Esophagus (tissue), 2 donors: ENCODE data around the gene SLX4. TPM values are rescaled to one million over a fixed set of nuclear protein-coding genes. Genes with fewer than 3 reads are reported as not detected.
"Not testable (repeated sequence)": the region's sequence is repeated elsewhere in the genome, so short reads cannot be mapped to it uniquely, and the experiment has no call there.

Experiments
- H3K27ac ChIP-seq, 2 donors: one replicate each; pipeline ENCODE4 v1.5.1; 2013; ENCODE audit warnings: low read depth in 2 of 2, mild to moderate bottlenecking in 2 of 2, inconsistent platforms in 1 of 2, low read length in 1 of 2, moderate library complexity in 1 of 2
- H3K27me3 ChIP-seq, 2 donors: one replicate each; pipeline ENCODE4 v1.6.1; 2013; ENCODE audit warnings: low read length in 2 of 2, control low read depth in 1 of 2, mild to moderate bottlenecking in 1 of 2; ENCODE audit not compliant: insufficient read depth in 2 of 2, control insufficient read depth in 1 of 2
- H3K36me3 ChIP-seq, 2 donors: one replicate each; pipeline ENCODE4 v1.6.1; 2013; ENCODE audit warnings: low read length in 1 of 2; ENCODE audit not compliant: control insufficient read depth in 2 of 2, insufficient read depth in 2 of 2
- H3K4me1 ChIP-seq, 2 donors: one replicate each; pipeline ENCODE4 v1.6.1; 2013; ENCODE audit warnings: low read length in 1 of 2; ENCODE audit not compliant: control insufficient read depth in 2 of 2, insufficient read depth in 2 of 2
- H3K4me3 ChIP-seq, 2 donors: one replicate each; pipeline ENCODE4 v1.5.1; 2013; ENCODE audit warnings: low read length in 2 of 2, mild to moderate bottlenecking in 2 of 2, low read depth in 1 of 2, moderate library complexity in 1 of 2
- H3K9me3 ChIP-seq, 2 donors: one replicate each; pipeline ENCODE4 v1.6.1; 2013; ENCODE audit warnings: mild to moderate bottlenecking in 2 of 2, low read depth in 1 of 2, low read length in 1 of 2, moderate library complexity in 1 of 2; ENCODE audit not compliant: control insufficient read depth in 2 of 2, insufficient read depth in 1 of 2
- WGBS, 2 donors: extraction: QIAGEN DNeasy Blood & Tissue Kit; methylation state at CpG; one replicate each; pipeline ENCODE4 v1.1.7; 2013; 5-methylcytosine and 5-hydroxymethylcytosine counted together
- polyA plus RNA-seq, 2 donors: library from polyadenylated mRNA; stranded (reverse); fragments of 200-250 nt; gene quantifications; one replicate each; pipeline ENCODE4 v1.2.3, GENCODE V29; 2013
- donor health status: healthy with polysubstance abuse.
- donor health status: Bipolar disorder and iron deficiency.

The SLX4 gene
- polyA plus RNA-seq, 2 donors = 1.6 to 3.5 TPM

GRCh38 chr16:3612510-3613466, 1.4 kb upstream of the SLX4 start:
- Histone ChIP-seq H3K4me1 (no peaks in the 10 kb centered on the region), H3K4me3 (peak overlapping the region; percentile 81 to 92), H3K27ac (no peak overlapping the region), H3K27me3 (no peaks in the 10 kb centered on the region), H3K9me3 (no peaks in the 10 kb centered on the region), H3K36me3 (peaks cover 2% of the 10 kb centered on the region in 2 donors)
- WGBS, 2 donors = 77 to 79% methylated on average over 34 of the region's 34 CpGs

GRCh38 chr16:3610698-3611145, 684 bp downstream of the SLX4 start:
- WGBS, 2 donors = 3 to 4% methylated on average over 10 of the region's 10 CpGs
- no peaks in the 10 kb centered on the region for H3K9me3 ChIP-seq
- H3K27me3 ChIP-seq = no peaks in the 10 kb centered on the region
- no peaks in the 10 kb centered on the region for H3K4me1 ChIP-seq
- peak overlapping the region; percentile 81 to 92 for H3K4me3 ChIP-seq
- peaks cover 0 to 2% of the 10 kb centered on the region in 2 donors for H3K36me3 ChIP-seq
- peak overlapping the region in 1 of 2 donors; percentile 71 for H3K27ac ChIP-seq

GRCh38 chr16:3609895-3610697, 1.3 kb downstream of the SLX4 start:
- no peak overlapping the region for H3K27ac ChIP-seq
- no peaks in the 10 kb centered on the region for H3K27me3 ChIP-seq
- H3K9me3 ChIP-seq = no peaks in the 10 kb centered on the region
- peaks cover 0 to under 1% of the 10 kb centered on the region in 2 donors for H3K36me3 ChIP-seq
- 51 to 58% methylated on average over 14 of the region's 14 CpGs for WGBS, 2 donors
- H3K4me3 ChIP-seq = peak overlapping the region in 1 of 2 donors; percentile 92
- H3K4me1 ChIP-seq = no peaks in the 10 kb centered on the region

- H3K4me3 ChIP-seq, H3K9me3 ChIP-seq, H3K36me3 ChIP-seq, H3K4me1 ChIP-seq, H3K27me3 ChIP-seq, H3K27ac ChIP-seq: not testable (repeated sequence)
- WGBS, 2 donors = 92 to 95% methylated on average over 13 of the region's 13 CpGs
These were observed 2.4 kb downstream of the SLX4 start for GRCh38 chr16:3608976-3609375.

GRCh38 chr16:3608069-3608468, 3.3 kb downstream of the SLX4 start:
- no peak overlapping the region for H3K27ac ChIP-seq
- no peaks in the 10 kb centered on the region for H3K4me1 ChIP-seq
- H3K4me3 ChIP-seq = no peak overlapping the region
- 83 to 87% methylated on average over 5 of the region's 5 CpGs for WGBS, 2 donors
- H3K27me3 ChIP-seq = no peaks in the 10 kb centered on the region
- H3K36me3 ChIP-seq = no peaks in the 10 kb centered on the region
- H3K9me3 ChIP-seq = no peaks in the 10 kb centered on the region

GRCh38 chr16:3607634-3608033, 3.8 kb downstream of the SLX4 start:
- WGBS, 2 donors = 82 to 84% methylated on average over 2 of the region's 2 CpGs
- Histone ChIP-seq H3K27ac (no peak overlapping the region), H3K36me3 (no peaks in the 10 kb centered on the region), H3K27me3 (no peaks in the 10 kb centered on the region), H3K9me3 (no peaks in the 10 kb centered on the region), H3K4me3 (no peak overlapping the region), H3K4me1 (no peaks in the 10 kb centered on the region)

GRCh38 chr16:3607161-3607560, 4.2 kb downstream of the SLX4 start:
- no peaks in the 10 kb centered on the region for H3K9me3 ChIP-seq
- H3K27me3 ChIP-seq = no peaks in the 10 kb centered on the region
- peaks cover 0 to 1% of the 10 kb centered on the region in 2 donors for H3K36me3 ChIP-seq
- H3K27ac ChIP-seq = no peak overlapping the region
- no peak overlapping the region for H3K4me3 ChIP-seq
- H3K4me1 ChIP-seq = no peaks in the 10 kb centered on the region
- WGBS, 2 donors = 92% methylated on average over 7 of the region's 7 CpGs

GRCh38 chr16:3606441-3606840, 5.0 kb downstream of the SLX4 start:
- no peaks in the 10 kb centered on the region for H3K27me3 ChIP-seq
- H3K4me3 ChIP-seq = no peak overlapping the region
- WGBS, 2 donors = 87% methylated on average over 11 of the region's 11 CpGs
- H3K4me1 ChIP-seq = no peaks in the 10 kb centered on the region
- no peak overlapping the region for H3K27ac ChIP-seq
- H3K9me3 ChIP-seq = no peaks in the 10 kb centered on the region
- H3K36me3 ChIP-seq = peaks cover 0 to 5% of the 10 kb centered on the region in 2 donors

GRCh38 chr16:3602320-3602653, 9.1 kb downstream of the SLX4 start:
- 94 to 95% methylated on average over 7 of the region's 7 CpGs for WGBS, 2 donors

More at GRCh38 chr16:3602320-3602653, 9.1 kb downstream of the SLX4 start:
- H3K9me3 ChIP-seq = peaks cover 0 to 2% of the 10 kb centered on the region in 2 donors
- no peak overlapping the region for H3K4me3 ChIP-seq
- no peaks in the 10 kb centered on the region for H3K4me1 ChIP-seq
- H3K27me3 ChIP-seq = no peaks in the 10 kb centered on the region
- no peak overlapping the region for H3K27ac ChIP-seq
- peaks cover 3 to 13% of the 10 kb centered on the region in 2 donors for H3K36me3 ChIP-seq
